AG08396 (cell line): ENCODE results near the gene NR4A2.

ENCODE experiments used
- DNase-seq: peaks from one replicate; pipeline ENCODE4 v3.0.0; 2012; ENCODE audit warnings: low spot score, mixed read lengths

The NR4A2 gene

GRCh38 chr2:156332534-156333273, at the start of gene NR4A2:
TSS of gene NR4A2 (minus strand) at chr2:156332721. CDS start at chr2:156330186, 2,535 bp downstream.
- peak; percentile 94 for DNase-seq

- DNase-seq = no peak
These were observed 47.7 kb upstream of the NR4A2 start for GRCh38 chr2:156380117-156380645.

GRCh38 chr2:156379714-156380113, 47.2 kb upstream of the NR4A2 start:
- DNase-seq = no peak

- DNase-seq = no peak
These were observed 46.5 kb upstream of the NR4A2 start for GRCh38 chr2:156379071-156379470.

- DNase-seq = no peak
These were observed 34.2 kb upstream of the NR4A2 start for GRCh38 chr2:156366753-156367152.

GRCh38 chr2:156363141-156363540, 30.6 kb upstream of the NR4A2 start:
- DNase-seq = no peak

- DNase-seq = no peak
These were observed 23.7 kb upstream of the NR4A2 start for GRCh38 chr2:156356014-156356754.

GRCh38 chr2:156352911-156353310, 20.4 kb upstream of the NR4A2 start:
- no peak for DNase-seq

- no peak for DNase-seq
These were observed 18.0 kb upstream of the NR4A2 start for GRCh38 chr2:156350374-156351142.

GRCh38 chr2:156349605-156350004, 17.1 kb upstream of the NR4A2 start:
- DNase-seq = no peak

- DNase-seq = no peak
These were observed 16.6 kb upstream of the NR4A2 start for GRCh38 chr2:156349161-156349560.

- no peak for DNase-seq
These were observed 14.9 kb upstream of the NR4A2 start for GRCh38 chr2:156347431-156347830.

- no peak for DNase-seq
These were observed 14.2 kb upstream of the NR4A2 start for GRCh38 chr2:156346731-156347130.

- DNase-seq = no peak
These were observed 13.1 kb upstream of the NR4A2 start for GRCh38 chr2:156345582-156345981.

- DNase-seq = no peak
These were observed 11.4 kb upstream of the NR4A2 start for GRCh38 chr2:156343940-156344301.

GRCh38 chr2:156343096-156343939, 10.8 kb upstream of the NR4A2 start:
- no peak for DNase-seq

GRCh38 chr2:156342254-156343095, 10.0 kb upstream of the NR4A2 start:
- peak; percentile 95 for DNase-seq

- peak; percentile 90 for DNase-seq
These were observed 9.1 kb upstream of the NR4A2 start for GRCh38 chr2:156341452-156342253.

- no peak for DNase-seq
These were observed 8.4 kb upstream of the NR4A2 start for GRCh38 chr2:156340804-156341451.
